GM21381 (cell line): ENCODE results near the gene ACIN1.

Source experiments
- ATAC-seq: cut with Tn5 transposase; IDR thresholded peaks from one replicate; pipeline ENCODE4 v1.9.1; 2021; ENCODE audit warnings: mild to moderate bottlenecking, moderate library complexity; ENCODE audit not compliant: unreplicated experiment

The ACIN1 gene

DNA sequence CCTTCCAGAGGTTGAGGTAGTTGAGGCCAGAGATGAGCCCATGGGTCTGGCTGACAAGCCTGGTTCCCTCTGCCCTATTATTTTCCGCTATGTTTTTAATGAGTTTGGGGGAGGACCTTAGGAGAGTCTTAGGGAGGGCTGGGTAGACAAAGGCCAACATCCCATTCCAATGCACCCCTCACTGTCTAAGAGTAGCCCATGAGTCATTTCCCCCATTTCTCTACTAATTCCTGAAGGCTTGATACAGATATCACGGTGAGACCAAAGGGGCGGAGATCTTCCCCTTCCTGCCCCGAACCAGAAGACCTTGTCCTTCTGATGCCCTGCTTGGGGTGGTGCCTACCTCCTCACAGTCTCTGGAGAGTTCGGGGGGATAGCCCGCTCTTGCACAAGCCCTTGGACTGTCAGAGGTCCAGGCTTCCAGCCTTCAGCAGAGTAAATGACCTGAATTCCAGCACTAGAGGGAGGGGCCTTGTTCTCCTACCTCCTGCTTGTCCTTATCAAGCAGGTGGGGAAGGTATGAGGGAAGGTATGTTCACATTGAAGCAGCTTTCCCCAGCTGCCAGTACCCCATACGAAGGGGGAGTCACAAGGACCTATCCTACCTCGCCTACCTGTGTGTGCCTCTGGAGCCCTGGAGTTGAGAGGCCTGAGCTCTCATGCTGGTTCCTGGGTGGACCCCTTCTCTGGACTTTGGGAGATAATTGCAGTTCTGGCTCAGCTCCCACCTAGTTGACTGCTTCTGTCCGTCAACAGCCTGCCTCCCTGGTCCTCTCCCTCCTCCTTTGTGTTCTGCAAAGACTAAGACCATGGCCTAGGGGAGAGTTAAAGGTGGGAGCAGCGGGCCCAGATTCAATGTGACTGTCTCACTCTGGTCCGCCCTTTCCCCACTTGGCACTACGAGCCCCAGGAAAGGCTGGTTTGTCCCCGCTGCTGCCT, 49.2 kb downstream of the ACIN1 start:
- no peak for ATAC-seq

DNA sequence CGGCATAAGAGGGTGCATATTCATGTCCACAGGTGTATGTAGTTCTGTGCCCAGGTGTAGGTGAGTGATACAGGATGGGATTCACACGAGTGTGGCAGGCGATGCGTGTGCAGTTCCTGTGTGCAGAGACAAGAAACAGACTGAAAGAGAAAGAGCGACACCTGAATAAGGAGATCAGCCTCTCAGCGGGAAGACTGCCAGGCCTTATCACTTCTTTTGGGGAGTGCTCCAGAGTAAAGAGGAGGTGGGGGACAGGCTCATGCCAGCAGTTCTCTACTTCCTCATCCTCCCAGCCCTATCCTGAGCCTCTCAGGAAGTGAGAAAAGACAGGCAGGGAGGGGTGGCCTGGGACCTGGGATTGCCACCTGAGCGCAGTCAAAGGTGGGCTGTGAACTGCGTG, 50.1 kb downstream of the ACIN1 start:
- ATAC-seq = no peak

- no peak for ATAC-seq
Measured at GRCh38 chr14:23043754-23044153, 51.2 kb downstream of the ACIN1 start.

DNA sequence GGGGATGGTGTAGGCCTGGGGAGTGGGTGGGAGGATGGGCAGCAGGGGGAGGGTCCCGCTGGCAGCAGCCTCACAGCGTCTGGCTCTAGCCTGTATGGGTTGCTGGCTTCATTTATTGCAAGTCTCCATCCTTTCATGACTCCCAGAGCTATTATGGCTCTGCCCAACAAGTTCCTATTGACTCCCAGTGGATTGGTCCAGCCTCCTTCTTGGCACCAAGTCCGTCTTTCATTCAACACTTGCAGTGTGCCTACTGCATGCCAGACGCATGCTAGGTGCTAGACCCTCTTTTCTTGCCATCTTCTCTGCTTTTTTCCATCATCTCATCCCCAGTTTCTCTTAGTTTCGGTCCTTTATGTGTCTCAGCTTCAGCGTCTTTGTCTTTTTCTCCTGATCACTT, 51.8 kb downstream of the ACIN1 start:
- ATAC-seq = no peak

DNA sequence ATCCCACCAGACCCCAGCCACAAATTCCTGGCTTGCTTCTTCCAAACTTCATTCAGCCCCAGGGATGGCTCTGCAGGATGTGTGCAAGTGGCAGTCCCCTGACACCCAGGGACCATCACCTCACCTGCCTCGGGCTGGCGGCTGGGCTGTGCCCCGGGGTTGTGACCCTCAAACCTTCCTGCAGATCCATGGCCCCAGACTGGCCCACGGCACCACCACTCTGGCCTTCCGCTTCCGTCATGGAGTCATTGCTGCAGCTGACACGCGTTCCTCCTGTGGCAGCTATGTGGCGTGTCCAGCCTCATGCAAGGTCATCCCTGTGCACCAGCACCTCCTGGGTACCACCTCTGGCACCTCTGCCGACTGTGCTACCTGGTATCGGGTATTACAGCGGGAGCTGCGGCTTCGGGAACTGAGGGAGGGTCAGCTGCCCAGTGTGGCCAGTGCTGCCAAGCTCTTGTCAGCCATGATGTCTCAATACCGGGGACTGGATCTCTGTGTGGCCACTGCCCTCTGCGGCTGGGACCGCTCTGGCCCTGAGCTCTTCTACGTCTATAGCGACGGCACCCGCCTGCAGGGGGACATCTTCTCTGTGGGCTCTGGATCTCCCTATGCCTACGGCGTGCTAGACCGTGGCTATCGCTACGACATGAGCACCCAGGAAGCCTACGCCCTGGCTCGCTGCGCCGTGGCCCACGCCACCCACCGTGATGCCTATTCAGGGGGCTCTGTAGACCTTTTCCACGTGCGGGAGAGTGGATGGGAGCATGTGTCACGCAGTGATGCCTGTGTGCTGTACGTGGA, 52.6 kb downstream of the ACIN1 start, which contains the start of gene PSMB11:
PSMB11 (plus strand) TSS at position 51 of the 804 bp plus-strand sequence; CDS start at position 65, 14 bp downstream.
- ATAC-seq = no peak

DNA sequence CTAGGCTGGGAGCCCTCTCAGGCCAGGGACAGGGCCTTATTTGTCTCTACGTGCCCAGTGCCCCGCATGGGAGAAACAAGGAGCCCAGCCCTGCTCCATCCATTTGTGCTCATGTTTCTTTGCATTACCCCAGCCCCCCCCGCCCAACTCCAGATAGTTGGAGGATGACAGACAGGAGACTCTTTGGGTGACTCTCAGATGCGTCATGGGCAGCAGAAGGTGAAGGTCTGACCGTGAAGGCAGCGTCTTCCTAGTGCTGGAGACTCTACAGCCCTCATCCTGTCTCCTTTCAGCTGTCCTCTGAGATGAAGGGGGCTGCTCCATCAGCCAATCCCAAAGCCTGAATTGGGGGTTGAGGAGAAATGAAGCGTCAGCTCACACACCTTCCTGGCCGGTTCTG, 53.2 kb downstream of the ACIN1 start:
- ATAC-seq = no peak

DNA sequence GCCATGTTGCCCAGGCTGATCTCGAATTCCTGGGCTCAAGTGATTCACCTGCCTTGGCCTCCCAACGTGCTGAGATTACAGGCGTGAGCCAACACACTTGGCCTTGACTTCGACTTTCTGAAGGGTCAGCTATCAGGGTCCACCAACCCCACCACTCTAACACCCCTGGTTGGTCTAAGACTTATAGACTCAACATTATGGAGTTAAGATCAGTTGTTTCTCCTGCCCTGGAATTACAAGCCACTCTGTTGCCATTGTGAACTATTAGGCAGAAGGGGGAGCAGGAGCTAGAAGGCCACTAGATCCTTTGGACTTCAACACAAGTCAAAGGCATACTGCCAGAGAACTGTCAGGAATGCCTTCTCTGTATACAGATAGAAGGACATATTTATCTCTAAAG, 54.8 kb downstream of the ACIN1 start:
- ATAC-seq = no peak

DNA sequence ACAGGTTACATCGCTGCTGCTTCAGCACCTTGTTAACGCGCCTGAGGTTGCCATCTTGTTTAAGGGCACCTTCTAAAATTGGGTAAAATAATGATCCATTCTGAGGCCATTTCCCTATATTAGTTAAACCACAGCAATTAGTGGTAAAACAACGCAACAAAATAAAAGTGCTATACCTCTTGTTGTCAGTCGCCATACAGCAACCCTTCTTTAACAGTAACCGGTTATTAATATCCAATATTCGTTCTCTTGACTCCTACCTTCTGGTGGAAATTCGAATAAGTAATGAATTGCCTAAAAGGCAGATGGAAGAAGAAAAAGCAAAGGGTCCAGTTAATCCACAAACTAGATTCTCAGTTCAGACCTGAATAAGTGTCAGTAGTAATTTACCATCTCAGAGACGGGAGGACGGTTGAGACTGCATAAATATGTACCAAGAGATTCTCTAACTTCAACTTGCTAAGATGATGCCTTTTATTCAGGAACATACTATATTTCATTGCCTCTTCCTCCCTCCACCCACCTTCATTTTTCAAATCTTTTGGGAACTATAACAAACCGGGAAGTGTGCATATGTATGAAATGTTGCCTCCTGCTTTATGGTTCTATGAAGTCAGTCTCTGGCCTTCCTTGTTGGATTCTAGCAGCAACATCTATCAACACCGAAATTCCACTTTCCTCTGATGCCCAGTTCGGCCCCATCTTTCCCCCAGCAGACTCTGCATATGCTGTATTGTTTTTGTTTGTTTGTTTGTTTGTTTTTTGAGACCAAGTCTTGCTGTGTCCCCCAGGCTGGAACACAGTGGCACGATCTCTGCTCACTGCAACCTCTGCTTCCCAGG, 59.4 kb downstream of the ACIN1 start:
- no peak for ATAC-seq

GRCh38 chr14:23034498-23035302, 60.2 kb downstream of the ACIN1 start, which contains the start of gene PSMB5:
Gene PSMB5, minus strand, starts transcription at chr14:23034900. Its CDS starts 19 bp downstream, at chr14:23034881.
- ATAC-seq = peak; percentile 89

DNA sequence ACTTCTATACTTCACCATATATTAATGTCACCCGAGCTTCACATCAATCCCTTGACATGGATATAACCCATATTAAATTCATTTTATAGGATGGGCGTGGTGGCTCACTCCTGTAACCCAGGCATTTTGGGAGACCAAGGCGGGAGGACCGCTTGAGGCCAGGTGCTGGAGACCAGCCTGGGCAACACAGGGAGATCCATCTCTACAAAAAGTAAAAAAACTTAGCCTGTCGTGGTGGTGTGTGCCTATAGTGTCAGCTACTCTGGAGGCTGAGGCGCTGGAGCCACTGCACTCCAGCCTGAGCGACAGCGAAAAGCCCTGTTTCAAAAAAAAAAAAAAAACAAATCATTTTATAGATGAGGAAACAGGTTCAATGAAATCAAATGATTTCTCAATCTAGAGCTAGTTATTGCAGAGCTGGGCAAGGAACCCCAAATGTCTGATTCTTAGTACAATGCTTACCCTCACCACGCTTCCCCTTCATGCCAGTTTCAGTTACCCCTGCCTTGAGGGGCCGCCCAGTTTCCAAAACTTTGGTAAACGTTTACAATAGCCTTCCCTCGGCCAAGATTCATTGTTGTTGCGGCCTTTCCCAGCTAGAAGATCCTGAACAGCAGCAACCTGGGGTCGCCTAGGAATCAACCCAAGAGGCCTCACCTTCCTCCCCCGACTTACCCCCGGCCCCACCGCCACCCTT, 61.0 kb downstream of the ACIN1 start:
- no peak for ATAC-seq

- no peak for ATAC-seq
Measured at GRCh38 chr14:23033251-23033727, 61.6 kb downstream of the ACIN1 start.

GRCh38 chr14:23030936-23031335, 64.0 kb downstream of the ACIN1 start:
- ATAC-seq = no peak

- ATAC-seq = no peak
Measured at GRCh38 chr14:23028799-23029198, 66.1 kb downstream of the ACIN1 start.

DNA sequence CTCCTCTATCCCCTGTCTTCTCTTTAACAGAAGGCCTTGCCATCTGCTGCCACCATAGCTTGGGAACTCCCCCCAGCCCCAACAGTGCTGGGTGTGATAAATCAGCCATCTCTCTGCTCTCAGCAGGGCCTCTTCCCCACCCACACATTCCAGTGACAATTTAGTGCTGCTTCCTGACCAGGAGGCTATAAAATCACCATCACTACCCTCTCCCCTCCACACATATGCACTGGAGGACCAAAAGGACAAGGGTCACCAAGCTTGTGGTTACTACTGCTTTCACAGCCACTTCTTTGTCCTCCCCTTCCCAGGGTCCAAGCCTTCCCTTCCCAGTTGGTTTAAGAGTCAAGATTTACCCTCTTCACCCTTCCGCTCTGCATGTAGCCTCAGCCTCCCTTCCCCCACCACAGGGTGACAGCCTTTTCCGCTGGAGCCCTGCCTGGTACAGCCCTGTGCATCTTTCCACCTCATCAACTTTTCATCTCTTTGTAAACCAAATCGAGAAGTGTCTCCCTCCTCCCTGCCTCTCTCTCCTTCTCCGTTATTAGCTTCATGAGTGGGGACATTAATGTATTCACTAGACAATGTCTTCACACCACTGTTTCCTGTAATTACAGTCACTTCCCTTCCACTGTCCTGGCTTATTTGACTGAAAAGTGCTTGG, 69.7 kb downstream of the ACIN1 start:
- ATAC-seq = no peak

- ATAC-seq = no peak
Measured at GRCh38 chr14:23024612-23025075, 70.3 kb downstream of the ACIN1 start.

GRCh38 chr14:23023795-23024152, 71.2 kb downstream of the ACIN1 start:
- no peak for ATAC-seq

GRCh38 chr14:23023022-23023794, 71.7 kb downstream of the ACIN1 start:
- ATAC-seq = no peak

GRCh38 chr14:23021889-23022442, 73.0 kb downstream of the ACIN1 start:
- ATAC-seq = no peak
